Esophagus (tissue), 2 donors: ENCODE results near the gene NPM3. TPM values are rescaled to one million over a fixed set of nuclear protein-coding genes. Genes with fewer than 3 reads are reported as not detected.

ENCODE experiments used
- H3K27ac ChIP-seq, 2 donors: one replicate each; pipeline ENCODE4 v1.5.1; 2013; ENCODE audit warnings: low read depth in 2 of 2, mild to moderate bottlenecking in 2 of 2, inconsistent platforms in 1 of 2, low read length in 1 of 2, moderate library complexity in 1 of 2
- H3K27me3 ChIP-seq, 2 donors: one replicate each; pipeline ENCODE4 v1.6.1; 2013; ENCODE audit warnings: low read length in 2 of 2, control low read depth in 1 of 2, mild to moderate bottlenecking in 1 of 2; ENCODE audit not compliant: insufficient read depth in 2 of 2, control insufficient read depth in 1 of 2
- H3K36me3 ChIP-seq, 2 donors: one replicate each; pipeline ENCODE4 v1.6.1; 2013; ENCODE audit warnings: low read length in 1 of 2; ENCODE audit not compliant: control insufficient read depth in 2 of 2, insufficient read depth in 2 of 2
- H3K4me1 ChIP-seq, 2 donors: one replicate each; pipeline ENCODE4 v1.6.1; 2013; ENCODE audit warnings: low read length in 1 of 2; ENCODE audit not compliant: control insufficient read depth in 2 of 2, insufficient read depth in 2 of 2
- H3K4me3 ChIP-seq, 2 donors: one replicate each; pipeline ENCODE4 v1.5.1; 2013; ENCODE audit warnings: low read length in 2 of 2, mild to moderate bottlenecking in 2 of 2, low read depth in 1 of 2, moderate library complexity in 1 of 2
- H3K9me3 ChIP-seq, 2 donors: one replicate each; pipeline ENCODE4 v1.6.1; 2013; ENCODE audit warnings: mild to moderate bottlenecking in 2 of 2, low read depth in 1 of 2, low read length in 1 of 2, moderate library complexity in 1 of 2; ENCODE audit not compliant: control insufficient read depth in 2 of 2, insufficient read depth in 1 of 2
- WGBS, 2 donors: extraction: QIAGEN DNeasy Blood & Tissue Kit; methylation state at CpG; one replicate each; pipeline ENCODE4 v1.1.7; 2013; 5-methylcytosine and 5-hydroxymethylcytosine counted together
- polyA plus RNA-seq, 2 donors: library from polyadenylated mRNA; stranded (reverse); fragments of 200-250 nt; gene quantifications; one replicate each; pipeline ENCODE4 v1.2.3, GENCODE V29; 2013
- donor health status: healthy with polysubstance abuse.
- donor health status: Bipolar disorder and iron deficiency.

NPM3 gene
- polyA plus RNA-seq, 2 donors, result 13.3 to 39.2 TPM

DNA sequence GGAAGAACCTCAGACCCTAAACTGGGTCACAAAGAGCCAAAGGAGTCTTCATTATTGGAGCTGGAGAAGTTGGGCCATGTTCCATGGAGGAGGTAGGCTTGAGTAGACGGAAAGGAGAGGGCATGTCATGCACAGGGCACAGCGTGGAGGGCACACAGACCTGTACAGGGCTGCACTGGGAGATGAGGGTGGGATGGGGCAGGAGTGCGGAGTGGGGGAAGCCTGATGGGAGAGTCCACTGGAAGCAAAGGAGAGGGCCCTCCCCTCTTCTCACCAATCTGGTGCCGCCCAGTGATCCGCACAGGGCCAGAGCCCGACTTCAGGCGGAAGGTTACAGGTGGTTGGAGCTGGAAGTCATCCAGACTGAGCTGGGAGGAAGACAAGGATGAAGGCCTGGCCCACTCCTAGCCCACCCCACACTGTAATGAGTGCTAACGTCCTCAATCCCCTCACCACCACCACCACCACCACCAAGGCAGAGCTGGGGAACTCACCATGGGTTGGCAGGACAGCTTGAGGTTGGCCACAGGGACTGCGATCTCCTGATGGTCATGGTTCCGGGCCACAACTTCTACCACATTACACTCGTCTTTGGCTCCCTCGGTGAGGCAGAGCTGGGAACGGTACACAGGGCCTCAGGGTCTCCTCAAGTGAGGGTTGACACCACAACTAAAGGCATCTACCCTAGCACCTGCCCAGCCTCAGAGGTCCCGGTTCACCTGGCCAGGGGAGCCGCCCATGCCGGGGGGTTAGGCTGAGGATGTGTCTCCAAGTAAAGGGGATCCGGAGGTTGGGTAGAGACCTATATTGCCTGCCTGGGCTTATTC lies 1.0 kb downstream of the NPM3 start:
- WGBS, 2 donors, result 43 to 46% methylated on average over 17 of the region's 17 CpGs
- no peaks in the 10 kb centered on the region for H3K9me3 ChIP-seq
- H3K27ac ChIP-seq, result no peak overlapping the region
- peaks cover 0 to under 1% of the 10 kb centered on the region in 2 donors for H3K27me3 ChIP-seq
- H3K4me3 ChIP-seq, result peak overlapping the region; percentile 74 to 76
- peaks cover 5 to 11% of the 10 kb centered on the region in 2 donors for H3K36me3 ChIP-seq
- H3K4me1 ChIP-seq, result peaks cover 16 to 18% of the 10 kb centered on the region in 2 donors

DNA sequence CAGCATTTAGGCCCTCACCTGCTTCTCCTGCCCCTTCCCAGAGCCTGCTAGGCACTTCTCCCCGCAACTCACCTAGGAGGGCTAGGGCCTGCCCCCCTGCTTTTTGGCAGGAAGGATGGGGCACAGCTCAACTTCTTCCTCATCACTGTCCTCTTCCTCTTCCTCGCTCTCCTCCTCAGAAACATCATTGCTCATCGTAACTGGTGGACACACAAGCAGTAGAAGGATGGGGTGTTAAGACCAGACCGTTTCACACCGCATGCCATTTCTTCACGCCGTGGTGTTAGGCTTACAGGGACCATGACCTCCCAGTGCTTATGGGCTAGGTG lies 1.6 kb downstream of the NPM3 start:
- Histone ChIP-seq H3K4me3 (no peak overlapping the region), H3K36me3 (peaks cover 5 to 7% of the 10 kb centered on the region in 2 donors), H3K4me1 (peaks cover 16 to 18% of the 10 kb centered on the region in 2 donors)

DNA sequence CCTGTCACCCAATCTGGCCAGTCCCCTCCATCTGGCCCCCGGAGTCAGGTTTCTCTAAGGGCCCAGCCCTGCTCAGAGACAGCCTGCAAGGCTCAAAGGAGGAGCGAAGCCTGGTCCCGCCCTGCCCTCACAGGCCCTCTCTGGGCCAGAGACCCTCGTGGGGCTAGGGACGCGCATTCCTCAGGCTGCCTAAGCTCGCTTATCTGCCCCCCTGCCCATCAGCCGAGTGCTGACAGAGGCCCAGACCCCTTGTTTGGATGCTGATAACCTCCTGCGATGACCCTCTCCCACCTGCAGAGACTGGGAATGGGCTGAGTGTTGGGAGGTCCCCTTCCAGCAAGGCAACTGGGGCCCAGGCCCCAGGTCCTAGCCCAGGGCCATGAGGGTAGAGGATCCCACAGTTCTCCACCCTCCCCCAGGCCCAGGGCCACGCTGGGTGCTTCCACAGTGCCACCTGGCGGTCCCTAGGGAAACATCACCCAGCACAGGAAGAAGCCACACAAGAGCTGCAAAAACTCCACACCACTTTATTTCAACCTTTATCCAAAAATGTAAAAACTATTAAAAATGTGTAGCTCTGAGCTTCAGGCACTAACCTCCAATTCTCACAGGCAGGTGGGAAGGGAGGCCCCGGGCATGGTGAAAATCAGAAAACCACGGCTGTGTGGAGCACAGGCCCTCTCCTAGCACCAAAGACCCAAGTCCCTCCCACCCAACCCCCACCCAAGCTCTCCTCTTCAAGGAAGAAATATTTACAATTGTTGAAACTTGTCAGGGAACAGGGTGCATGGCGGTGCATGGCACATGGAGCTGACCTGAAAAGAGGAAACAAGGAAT lies 2.2 kb downstream of the NPM3 start:
- Histone ChIP-seq H3K27me3 (peaks cover 0 to 12% of the 10 kb centered on the region in 2 donors), H3K4me1 (peaks cover 16 to 18% of the 10 kb centered on the region in 2 donors), H3K4me3 (no peak overlapping the region), H3K36me3 (peaks cover 3 to 4% of the 10 kb centered on the region in 2 donors), H3K27ac (no peak overlapping the region), H3K9me3 (no peaks in the 10 kb centered on the region)
- 46 to 56% methylated on average over 14 of the region's 14 CpGs for WGBS, 2 donors

More for the DNA sequence above, 1.6 kb downstream of the NPM3 start:
- Histone ChIP-seq H3K27ac (no peak overlapping the region), H3K9me3 (no peaks in the 10 kb centered on the region), H3K27me3 (peaks cover 0 to 7% of the 10 kb centered on the region in 2 donors)
- 79 to 86% methylated on average over 7 of the region's 7 CpGs for WGBS, 2 donors

DNA sequence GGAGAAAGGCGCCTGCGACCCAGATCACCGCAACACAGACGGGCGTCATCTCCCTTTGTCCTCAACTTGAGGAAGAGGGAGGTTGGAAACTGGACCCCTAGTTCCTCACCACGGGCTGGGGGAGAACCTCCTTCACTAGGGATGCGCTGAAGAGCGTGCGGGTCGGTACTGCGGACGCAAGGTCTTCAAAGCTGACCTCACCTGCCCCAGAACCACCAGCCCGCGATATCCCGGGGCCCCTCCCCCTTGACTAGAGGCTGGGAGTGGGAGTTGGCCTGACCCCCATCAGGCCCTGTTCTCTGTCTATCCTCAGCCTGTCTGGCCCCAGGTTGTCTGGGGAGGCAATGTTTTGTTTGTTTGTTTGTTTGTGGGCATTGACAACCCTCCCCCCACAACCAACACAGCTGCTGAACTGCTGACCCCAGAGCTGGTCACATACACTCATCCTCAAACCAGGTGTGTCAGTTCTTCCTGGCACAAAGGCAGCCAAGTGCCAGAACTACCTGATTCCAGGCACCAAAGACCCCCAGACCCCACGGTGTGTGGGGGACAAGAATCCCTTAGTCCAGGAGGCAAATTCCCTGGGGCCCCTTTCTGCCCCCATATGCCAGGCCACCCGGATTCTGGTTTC lies 2.9 kb downstream of the NPM3 start:
- WGBS, 2 donors, result 16 to 20% methylated on average over 17 of the region's 17 CpGs
- Histone ChIP-seq H3K36me3 (no peaks in the 10 kb centered on the region), H3K4me3 (peak overlapping the region in 1 of 2 donors; percentile 48)

DNA sequence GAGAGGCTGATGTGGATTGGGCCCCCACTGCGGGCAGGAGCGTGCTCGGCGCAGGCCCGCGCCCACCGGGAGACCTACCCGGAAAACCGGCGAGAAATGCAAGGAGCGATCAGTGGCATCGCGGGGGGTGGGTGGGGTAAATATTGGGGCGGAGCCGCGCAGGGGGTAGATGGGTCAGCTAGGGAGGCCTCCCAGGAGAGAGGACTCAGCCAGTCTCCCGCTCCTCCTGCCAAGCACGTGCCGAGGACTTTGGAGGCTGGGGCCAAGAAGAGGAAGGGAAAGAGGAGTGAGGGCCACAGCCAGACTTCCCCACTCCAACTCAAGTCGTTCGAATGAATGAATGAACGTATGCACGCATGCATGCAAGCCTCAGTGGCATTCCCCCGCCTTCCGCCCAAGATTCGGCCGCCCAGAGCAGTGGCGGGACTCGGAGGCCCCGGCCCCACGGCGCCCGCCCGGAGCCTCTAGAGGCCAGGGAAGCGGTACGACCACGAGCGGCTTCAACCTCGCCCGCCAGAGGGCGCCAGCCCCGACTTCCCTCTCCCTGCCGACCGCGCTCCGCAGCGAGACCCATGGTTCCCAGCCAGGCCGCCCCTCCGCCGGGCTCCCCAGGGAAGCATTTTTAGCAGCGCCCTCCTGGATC lies 3.6 kb downstream of the NPM3 start:
- 1 to 2% methylated on average over 40 to 51 of the region's 51 CpGs for WGBS, 2 donors
- Histone ChIP-seq H3K27me3 (peaks cover 0 to 23% of the 10 kb centered on the region in 2 donors), H3K4me1 (peaks cover 16 to 23% of the 10 kb centered on the region in 2 donors)

More for the DNA sequence above, 2.9 kb downstream of the NPM3 start:
- H3K9me3 ChIP-seq, result no peaks in the 10 kb centered on the region
- H3K27ac ChIP-seq, result no peak overlapping the region
- H3K4me1 ChIP-seq, result peaks cover 16 to 21% of the 10 kb centered on the region in 2 donors
- peaks cover 0 to 17% of the 10 kb centered on the region in 2 donors for H3K27me3 ChIP-seq

DNA sequence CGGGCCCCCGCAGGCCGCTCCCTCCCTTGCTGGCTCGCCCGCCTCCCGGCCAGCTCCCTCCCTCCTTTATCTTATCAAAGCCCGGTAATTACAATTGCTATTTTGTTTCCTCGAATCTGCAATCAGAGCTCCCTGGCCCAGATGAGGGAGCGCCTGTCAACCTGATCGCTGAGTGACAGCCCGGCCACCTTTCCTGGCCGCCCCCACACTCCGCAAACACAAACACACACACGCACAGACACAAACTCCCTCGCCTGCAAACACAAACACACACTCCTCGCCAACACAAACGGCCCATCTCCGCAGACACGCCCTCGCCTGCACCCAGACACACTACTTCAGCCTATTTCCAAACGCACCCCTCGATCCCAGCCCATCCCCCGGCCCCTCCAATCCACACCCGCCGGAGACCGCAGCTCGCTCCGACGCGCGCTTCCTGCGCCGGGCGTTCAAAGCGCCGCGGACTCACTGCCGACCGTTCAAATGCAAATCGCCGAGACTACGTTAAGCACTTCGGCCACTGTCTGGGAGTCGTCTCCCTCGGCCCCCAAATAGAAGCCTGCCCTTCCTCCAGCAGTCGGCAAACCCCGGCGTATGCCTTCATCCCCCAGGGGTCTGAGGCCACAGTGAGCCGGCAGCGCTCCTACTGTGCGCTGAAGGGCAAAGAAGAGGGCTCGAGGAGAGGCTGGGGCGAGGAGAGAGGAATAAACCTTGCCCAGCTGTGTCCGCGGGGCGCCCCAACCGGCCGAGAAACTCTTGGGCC lies 4.3 kb downstream of the NPM3 start:
- H3K9me3 ChIP-seq, result no peaks in the 10 kb centered on the region
- H3K27ac ChIP-seq, result no peak overlapping the region
- WGBS, 2 donors, result 4 to 5% methylated on average over 57 to 58 of the region's 58 CpGs
- H3K4me1 ChIP-seq, result peaks cover 16 to 25% of the 10 kb centered on the region in 2 donors
- peak overlapping the region; percentile 45 to 48 for H3K4me3 ChIP-seq
- peaks cover 0 to 28% of the 10 kb centered on the region in 2 donors for H3K27me3 ChIP-seq
- H3K36me3 ChIP-seq, result no peaks in the 10 kb centered on the region

More for the DNA sequence above, 3.6 kb downstream of the NPM3 start:
- H3K27ac ChIP-seq, result no peak overlapping the region
- no peaks in the 10 kb centered on the region for H3K9me3 ChIP-seq
- H3K4me3 ChIP-seq, result peak overlapping the region; percentile 45 to 48
- no peaks in the 10 kb centered on the region for H3K36me3 ChIP-seq

DNA sequence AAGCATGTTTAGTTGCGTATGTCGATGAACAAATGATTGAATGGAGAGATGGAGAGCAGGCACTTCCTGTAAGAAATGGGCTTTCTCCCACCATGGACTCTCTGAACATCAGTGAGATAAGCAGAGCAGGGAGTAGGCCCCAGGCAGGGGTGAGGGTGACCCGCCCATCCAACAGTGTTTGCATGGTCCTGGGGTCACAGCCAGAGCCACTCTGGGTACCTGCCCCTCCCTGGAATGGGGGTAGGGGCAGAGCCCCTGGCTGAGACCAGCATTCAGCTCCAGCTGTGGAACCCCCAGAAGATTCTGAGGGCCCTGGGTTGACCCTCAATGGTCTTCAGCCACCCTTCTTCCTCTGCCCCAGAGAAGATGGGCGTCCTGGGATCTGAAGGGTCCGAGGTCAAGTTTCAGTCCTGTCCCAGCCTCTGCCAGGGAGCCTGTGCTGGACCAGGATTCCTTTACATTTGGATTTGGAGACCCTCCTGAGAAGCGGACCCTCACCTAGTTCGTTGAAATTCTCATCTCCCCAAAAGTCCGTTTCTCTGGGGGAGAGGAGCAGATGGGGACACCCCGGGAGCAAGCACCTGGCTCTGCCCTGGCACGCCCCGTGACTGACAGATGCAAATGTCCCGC lies 5.0 kb downstream of the NPM3 start:
- H3K4me1 ChIP-seq, result peaks cover 16 to 22% of the 10 kb centered on the region in 2 donors
- no peaks in the 10 kb centered on the region for H3K9me3 ChIP-seq
- no peaks in the 10 kb centered on the region for H3K36me3 ChIP-seq
- no peak overlapping the region for H3K4me3 ChIP-seq
- H3K27ac ChIP-seq, result no peak overlapping the region
- 60 to 62% methylated on average over 12 of the region's 12 CpGs for whole genome bisulfite sequencing, 2 donors
- peaks cover 0 to 28% of the 10 kb centered on the region in 2 donors for H3K27me3 ChIP-seq

DNA sequence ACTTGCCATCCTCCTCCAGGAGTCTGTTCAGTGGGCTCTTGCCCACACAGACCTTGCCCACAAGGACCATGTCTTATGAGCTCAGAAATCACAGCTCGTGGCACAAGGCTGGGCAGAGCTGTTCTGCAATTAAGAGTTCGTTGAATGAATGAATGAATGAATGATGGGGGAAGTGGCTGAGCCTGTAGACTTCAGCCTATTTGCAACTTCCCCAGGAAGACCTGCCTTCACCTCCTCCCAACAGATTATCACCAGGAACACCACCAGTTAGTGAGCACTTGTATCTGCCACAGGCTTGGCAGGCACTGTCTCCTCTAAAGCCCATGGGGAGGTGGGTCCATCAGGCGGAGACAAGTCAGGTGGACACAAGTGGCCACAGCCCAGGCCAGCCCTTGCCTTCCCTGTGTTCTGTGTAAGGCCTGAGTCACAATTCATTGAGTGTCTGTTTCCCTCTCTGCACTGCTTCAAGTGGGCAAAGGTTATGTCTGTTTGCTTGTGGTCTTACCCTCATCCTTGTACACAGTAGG lies 5.6 kb downstream of the NPM3 start:
- Histone ChIP-seq H3K27me3 (peaks cover 0 to 32% of the 10 kb centered on the region in 2 donors), H3K36me3 (no peaks in the 10 kb centered on the region), H3K4me3 (no peak overlapping the region), H3K9me3 (no peaks in the 10 kb centered on the region), H3K27ac (no peak overlapping the region), H3K4me1 (peaks cover 15 to 19% of the 10 kb centered on the region in 2 donors)
- WGBS, 2 donors, result 93 to 95% methylated on average over 3 of the region's 3 CpGs
